Smooth muscle cell (in vitro differentiated cells): ENCODE data around the gene THRB. TPM values are rescaled to one million over a fixed set of nuclear protein-coding genes. Genes with fewer than 3 reads are reported as not detected.

Experiments used
- DNase-seq: peaks from one replicate; lab custom pipeline; 2025; ENCODE audit not compliant: unreplicated experiment; lab: John Stamatoyannopoulos, UW
- H2AFZ ChIP-seq: fragments of 200-600 bp; sonication (generic); 2 replicates; pipeline ENCODE4 v1.6.0; 2016; ENCODE audit warnings: antibody characterized with exemption, low read depth, mild to moderate bottlenecking
- H3F3A ChIP-seq: fragments of 200-600 bp; sonication (generic); 2 replicates; pipeline ENCODE4 v1.6.0; 2017; ENCODE audit warnings: antibody characterized with exemption, low read depth
- H3K27ac ChIP-seq: fragments of 200-600 bp; sonication (generic); 2 replicates; pipeline ENCODE4 v1.5.1; 2016; ENCODE audit warnings: low read depth, mild to moderate bottlenecking
- H3K27me3 ChIP-seq: fragments of 200-600 bp; sonication (generic); 2 replicates; pipeline ENCODE4 v1.6.1; 2016; ENCODE audit warnings: low read depth, mild to moderate bottlenecking
- H3K36me3 ChIP-seq: fragments of 200-600 bp; sonication (generic); 2 replicates; pipeline ENCODE4 v1.5.1; 2016; ENCODE audit warnings: low read depth
- H3K4me1 ChIP-seq: fragments of 200-600 bp; sonication (generic); 2 replicates; pipeline ENCODE4 v1.5.1; 2016; ENCODE audit warnings: low read depth
- H3K4me2 ChIP-seq: fragments of 200-600 bp; sonication (generic); 2 replicates; pipeline ENCODE4 v1.6.0; 2016; ENCODE audit warnings: mild to moderate bottlenecking
- H3K4me3 ChIP-seq: fragments of 200-600 bp; sonication (generic); 2 replicates; pipeline ENCODE4 v1.5.1; 2016; ENCODE audit warnings: mild to moderate bottlenecking
- H3K79me2 ChIP-seq: fragments of 200-600 bp; sonication (generic); 2 replicates; pipeline ENCODE4 v1.6.0; 2016; ENCODE audit warnings: low read depth, mild to moderate bottlenecking
- H3K9ac ChIP-seq: fragments of 200-600 bp; sonication (generic); 2 replicates; pipeline ENCODE4 v1.6.0; 2016; ENCODE audit warnings: low read depth
- H3K9me3 ChIP-seq: fragments of 200-600 bp; sonication (generic); replicated peaks from 2 replicates; pipeline ENCODE4 v1.5.1; 2016; ENCODE audit warnings: low read depth
- H4K20me1 ChIP-seq: fragments of 200-600 bp; sonication (generic); 2 replicates; pipeline ENCODE4 v1.6.0; 2016; ENCODE audit warnings: low read depth
- CTCF ChIP-seq: fragments of 200-600 bp; sonication (generic); IDR thresholded peaks from 2 replicates; pipeline ENCODE4 v1.5.1; 2017; ENCODE audit warnings: borderline replicate concordance, mild to moderate bottlenecking, antibody characterized with exemption; ENCODE audit not compliant: insufficient read depth, poor library complexity, severe bottlenecking
- WGBS: methylation state at CpG from one replicate; pipeline ENCODE4 v1.1.7; 2016; ENCODE audit warnings: low lambda C conversion rate; 5-methylcytosine and 5-hydroxymethylcytosine counted together
- polyA plus RNA-seq: library from polyadenylated mRNA; unstranded; fragments of >200 nt; fragmentation: Nextera tagmentation; extraction: Ambion mirVana; gene quantifications from 2 replicates; pipeline ENCODE4 v1.2.1, GENCODE V29; 2016
- total RNA-seq: library from RNA; depleted of rRNA; stranded (reverse); fragments of >200 nt; gene quantifications from 2 replicates; pipeline ENCODE4 v1.2.3, GENCODE V29; 2014

Gene THRB
- total and polyA plus RNA-seq, 2 experiments from 2014 or later: 5.6 to 43.8 TPM

DNA sequence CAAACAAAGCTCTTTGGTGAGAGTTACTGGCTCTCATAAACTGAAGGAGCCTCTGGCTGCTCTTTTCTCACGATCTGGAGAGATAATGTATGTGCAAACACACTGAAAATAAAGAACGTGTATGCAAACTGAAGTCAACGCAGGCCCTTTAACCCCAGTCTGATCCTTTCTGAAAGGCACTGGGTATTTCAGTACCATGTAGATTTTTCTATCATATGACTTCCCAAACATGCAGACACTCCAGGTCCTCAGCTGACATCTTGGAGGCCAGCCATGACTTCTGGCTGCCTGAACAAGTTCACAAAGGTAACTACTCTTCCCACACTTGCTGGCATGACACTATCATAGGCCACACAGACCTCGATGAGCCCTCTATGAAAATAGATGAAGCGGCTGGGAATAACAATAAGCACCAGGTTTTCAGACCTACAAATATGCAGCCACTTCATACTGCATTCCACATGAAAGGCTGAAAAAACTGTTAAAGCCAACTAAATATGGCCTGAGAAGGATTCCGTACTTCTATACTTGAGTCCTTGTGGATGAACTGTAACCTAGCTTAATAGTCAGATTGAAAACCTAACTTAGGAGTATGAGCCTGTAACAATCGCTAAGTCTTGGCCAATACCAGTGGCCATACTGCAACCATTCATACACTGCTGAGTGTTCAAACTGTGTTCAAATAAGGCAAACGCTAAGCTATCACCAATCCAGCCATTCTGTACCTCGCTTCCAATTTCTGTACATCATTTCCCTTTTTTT lies 121.3 kb downstream of the THRB start:
- Histone ChIP-seq H3K27ac (no peak overlapping the region), H3K4me1 (no peaks in the 10 kb centered on the region), H3K79me2 (no peaks in the 10 kb centered on the region), H3K27me3 (no peaks in the 10 kb centered on the region), H3F3A (no peaks in the 10 kb centered on the region), H3K36me3 (no peaks in the 10 kb centered on the region), H2AFZ (no peak overlapping the region), H3K9me3 (no peaks in the 10 kb centered on the region), H4K20me1 (no peaks in the 10 kb centered on the region), H3K4me2 (no peak overlapping the region), H3K9ac (no peak overlapping the region), H3K4me3 (no peak overlapping the region)
- 85% methylated on average over 9 of the region's 9 CpGs for WGBS
- DNase-seq: no peak
- TF ChIP-seq CTCF: no peak

DNA sequence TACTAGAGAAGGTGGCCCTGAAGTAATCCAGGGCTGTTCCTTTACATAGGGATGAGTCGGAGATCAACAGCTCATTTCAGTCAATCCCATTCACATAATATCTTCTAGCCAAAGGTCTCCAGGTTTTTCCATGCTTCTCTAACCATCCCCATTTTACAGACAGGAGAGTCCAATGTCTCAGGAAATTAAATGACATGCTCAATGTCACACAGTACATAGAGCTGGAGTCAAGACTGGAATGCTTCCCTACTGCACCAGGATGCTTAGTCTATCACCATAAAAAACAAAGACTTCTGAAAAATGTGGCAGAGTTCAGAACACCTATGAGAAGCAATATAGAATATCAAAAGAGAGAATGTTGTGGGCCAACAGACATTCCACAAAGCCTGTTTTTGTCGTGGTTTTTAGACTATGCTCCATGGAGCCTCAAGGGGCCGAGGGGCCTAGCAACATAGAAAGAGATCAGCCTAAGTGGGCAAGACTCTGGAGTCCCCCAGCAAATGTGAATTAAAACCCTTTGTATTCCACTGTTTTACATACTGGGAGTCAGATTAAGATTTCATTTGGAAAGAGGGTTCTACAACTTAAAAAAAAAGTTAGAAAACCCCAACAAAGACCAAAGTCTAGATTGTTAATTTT lies 122.0 kb downstream of the THRB start:
- no peak overlapping the region for H3K4me3 ChIP-seq
- no peak for TF ChIP-seq CTCF
- no peak overlapping the region for H3K9ac ChIP-seq
- WGBS: 92% methylated on average over 3 of the region's 3 CpGs
- H3K4me1 ChIP-seq: peaks cover 5% of the 10 kb centered on the region
- no peak overlapping the region for H3K4me2 ChIP-seq
- H3K36me3 ChIP-seq: no peaks in the 10 kb centered on the region
- no peak for DNase-seq
- no peaks in the 10 kb centered on the region for H3K9me3 ChIP-seq
- H3K27ac ChIP-seq: no peak overlapping the region
- H3K27me3 ChIP-seq: no peaks in the 10 kb centered on the region
- H2AFZ ChIP-seq: no peak overlapping the region
- no peaks in the 10 kb centered on the region for H4K20me1 ChIP-seq
- H3F3A ChIP-seq: no peaks in the 10 kb centered on the region
- no peaks in the 10 kb centered on the region for H3K79me2 ChIP-seq

DNA sequence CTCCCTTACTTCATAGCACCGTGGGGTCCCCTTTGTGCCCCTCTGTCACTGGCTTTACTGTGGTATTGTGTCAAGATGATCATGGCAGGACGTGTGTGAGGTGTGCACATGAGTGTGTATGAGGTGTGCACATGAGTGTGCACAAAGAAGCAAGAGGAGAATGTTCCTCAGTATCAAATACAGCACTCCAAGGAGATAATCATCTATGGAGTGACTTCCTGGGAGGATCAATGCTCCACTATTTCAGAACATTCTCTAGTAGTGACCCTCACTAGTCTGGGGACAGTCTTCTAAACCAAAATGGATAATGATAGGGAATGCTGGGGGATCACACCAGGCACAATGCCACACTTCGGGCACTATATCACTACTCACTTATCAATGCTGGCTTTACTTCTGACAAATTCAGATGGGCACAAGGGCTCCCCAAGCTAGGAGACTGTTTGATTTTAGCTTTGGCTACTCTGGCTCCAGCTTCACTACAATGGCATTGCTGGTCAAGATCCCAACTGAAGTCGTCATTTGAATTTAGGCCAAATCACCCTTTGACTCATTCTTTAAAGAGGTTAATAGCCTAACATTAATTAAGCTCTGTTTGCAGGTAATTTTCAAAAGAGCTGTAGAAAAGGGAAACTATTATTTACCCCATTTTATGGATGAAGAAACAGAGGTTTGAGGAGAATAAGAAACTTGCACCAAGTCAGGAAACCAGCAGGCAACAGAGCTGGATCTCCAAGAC lies 124.1 kb downstream of the THRB start:
- Histone ChIP-seq H3K79me2 (no peaks in the 10 kb centered on the region), H3K4me2 (no peak overlapping the region), H3K27ac (no peak overlapping the region), H3F3A (no peaks in the 10 kb centered on the region), H3K9me3 (no peaks in the 10 kb centered on the region), H4K20me1 (no peaks in the 10 kb centered on the region), H3K36me3 (no peaks in the 10 kb centered on the region), H3K4me1 (peaks cover 16% of the 10 kb centered on the region), H3K9ac (no peak overlapping the region), H3K27me3 (no peaks in the 10 kb centered on the region), H3K4me3 (no peak overlapping the region), H2AFZ (no peak overlapping the region)
- no peak for TF ChIP-seq CTCF
- DNase-seq: no peak
- 91% methylated on average over 4 of the region's 4 CpGs for WGBS
